Esophagus muscularis mucosa (tissue), 4 donors: ENCODE results near the gene ZNF138.
"Not testable (repeated sequence)": the region's sequence is repeated elsewhere in the genome, so short reads cannot be mapped to it uniquely, and the experiment has no call there.

ENCODE experiments used
- CTCF ChIP-seq, 3 experiments: fragments of 200-600 bp in 2 of 3; fragments of 450-650 bp in 1 of 3; sonication (generic) in 2 of 3; IDR thresholded peaks; one replicate each; pipeline ENCODE4 v1.5.1; 2017 to 2019; ENCODE audit warnings: antibody characterized with exemption in 3 of 3, mild to moderate bottlenecking in 2 of 3, moderate library complexity in 1 of 3
- EP300 ChIP-seq: sonication (generic); formaldehyde crosslinking; IDR thresholded peaks from one replicate; pipeline ENCODE4 v1.6.1; 2017; ENCODE audit warnings: antibody characterized with exemption
- POLR2A ChIP-seq: fragments of 450-650 bp; IDR thresholded peaks from one replicate; pipeline ENCODE4 v1.6.1; 2017; ENCODE audit warnings: antibody characterized with exemption, moderate library complexity, mild to moderate bottlenecking, low read depth

DNA sequence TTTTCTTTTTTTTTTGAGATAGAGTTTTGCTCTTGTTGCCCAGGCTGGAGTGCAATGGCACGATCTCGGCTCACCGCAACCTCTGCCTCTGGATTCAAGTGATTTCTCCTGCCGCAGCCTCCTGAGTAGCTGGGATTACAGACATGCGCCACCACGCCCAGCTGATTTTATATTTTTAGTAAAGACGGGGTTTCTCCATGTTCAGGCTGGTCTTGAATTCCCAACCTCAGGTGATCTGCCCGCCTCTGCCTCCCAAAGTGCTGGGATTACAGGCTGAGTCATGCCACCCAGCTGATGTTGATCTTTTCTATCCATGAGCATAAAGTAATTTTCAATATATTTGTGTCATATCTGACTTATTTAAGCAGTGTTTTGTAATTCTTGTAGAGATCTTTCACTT, 4.9 kb downstream of the ZNF138 start:
- not testable (repeated sequence) for TF ChIP-seq CTCF (IDR thresholded peaks at IDR 0.05); POLR2A; EP300
